Stimulated activated CD4-positive, alpha-beta T cell treated with anti-CD3 and anti-CD28 coated beads, Interleukin-4, amount 100 ng/mL, for 4 hours (primary cell): ENCODE results near the gene GNG2.

Experiments
- DNase-seq, 2 experiments: peaks; one replicate each; pipeline ENCODE4 v3.0.0-alpha.2; 2020

Gene GNG2

GRCh38 chr14:52000019-52000582 lies 139.7 kb downstream of the GNG2 start:
- no peak for DNase-seq

GRCh38 chr14:52000696-52001095 lies 140.3 kb downstream of the GNG2 start:
- DNase-seq: no peak

- no peak for DNase-seq
Observed at GRCh38 chr14:52002542-52002941, 142.1 kb downstream of the GNG2 start.

GRCh38 chr14:52003324-52003723 lies 142.9 kb downstream of the GNG2 start:
- DNase-seq: no peak

- DNase-seq: no peak
Observed at GRCh38 chr14:52005625-52006024, 145.2 kb downstream of the GNG2 start.

- no peak for DNase-seq
Observed at GRCh38 chr14:52006361-52006760, 145.9 kb downstream of the GNG2 start.

- DNase-seq: no peak
Observed at GRCh38 chr14:52007211-52007610, 146.8 kb downstream of the GNG2 start.

- DNase-seq: no peak
Observed at GRCh38 chr14:52007637-52008036, 147.2 kb downstream of the GNG2 start.

- DNase-seq: no peak
Observed at GRCh38 chr14:52008136-52008535, 147.7 kb downstream of the GNG2 start.

GRCh38 chr14:52010173-52010693 lies 149.8 kb downstream of the GNG2 start:
- DNase-seq: no peak

GRCh38 chr14:52011523-52011922 lies 151.1 kb downstream of the GNG2 start:
- no peak for DNase-seq

GRCh38 chr14:52012635-52013034 lies 152.2 kb downstream of the GNG2 start:
- DNase-seq: no peak

- no peak for DNase-seq
Observed at GRCh38 chr14:52013984-52014600, 153.7 kb downstream of the GNG2 start.

- no peak for DNase-seq
Observed at GRCh38 chr14:52014601-52015267, 154.3 kb downstream of the GNG2 start.

GRCh38 chr14:52015411-52016030 lies 155.1 kb downstream of the GNG2 start:
- DNase-seq: no peak

- no peak for DNase-seq
Observed at GRCh38 chr14:52018252-52018651, 157.8 kb downstream of the GNG2 start.

- no peak for DNase-seq
Observed at GRCh38 chr14:52018970-52019369, 158.6 kb downstream of the GNG2 start.
